ENCODE results near the gene GCLC. TPM values are rescaled to one million over a fixed set of nuclear protein-coding genes. Genes with fewer than 3 reads are reported as not detected.

GCLC gene
- total RNA-seq, 1 experiment from 2014 or later: 37.2 TPM

DNA sequence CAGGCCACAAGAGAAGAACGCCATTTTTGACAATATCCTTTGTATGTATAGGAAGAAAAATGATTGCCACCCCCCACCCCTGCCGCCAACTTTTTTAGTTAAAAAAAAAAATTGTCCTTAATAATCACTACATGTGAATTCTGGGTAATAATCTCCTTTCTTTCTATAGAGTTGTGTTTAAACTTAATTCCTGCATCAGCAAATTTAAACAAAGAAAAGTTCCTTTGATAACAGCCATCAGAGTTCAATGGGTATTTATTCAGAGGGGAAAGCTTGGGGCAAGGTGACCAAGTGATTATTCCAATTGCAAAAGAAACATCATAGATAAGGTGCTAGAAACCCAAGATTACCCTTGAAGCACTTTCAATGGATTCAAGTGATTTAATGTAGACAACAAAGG is 47.0 kb downstream of the GCLC start:
- ChIA-PET POLR2A (no interaction called here), CTCF (interaction anchor here (0.8 kb wide), 1 partner anchor 154 kb away, joined by 3 read pairs; no protein-coding TSS in a partner anchor)
- H3K27ac ChIP-seq (ENCODE audit: low read length): no peak overlapping the region
- H3K36me3 ChIP-seq (ENCODE audit: control insufficient read depth, insufficient read depth, low read length): no peaks in the 10 kb centered on the region; the same call in 1 of the 2 replicates
- in situ Hi-C loops (cut with HindIII; ENCODE audit: low pct_unique_long_range_greater_than_20kb, low sequenced_read_pairs): no loop called here
- peaks cover 4% of the 10 kb centered on the region; the same call in 1 of the 2 replicates for H3K4me1 ChIP-seq (ENCODE audit: control insufficient read depth, insufficient read depth, low read length)
- intact Hi-C loops (cut with micrococcal nuclease; ENCODE audit: unreplicated experiment): no loop called here
- no peak for ATAC-seq
- no peaks in the 10 kb centered on the region for H3K27me3 ChIP-seq (ENCODE audit: control insufficient read depth, insufficient read depth, low read length)
- H3K9me3 ChIP-seq (ENCODE audit: control insufficient read depth, insufficient read depth, low read depth, low read length): no peaks in the 10 kb centered on the region
- no peak for DNase-seq (ENCODE audit: low read depth, low spot score)
- H3K4me3 ChIP-seq (ENCODE audit: low read depth in 2 of 2, low read length in 2 of 2): no peak overlapping the region
- BruUV-seq (replicated peaks): no TSS peak
- TF ChIP-seq POLR2AphosphoS5 (IDR thresholded peaks at IDR 0.05; ENCODE audit: low read depth, low read length) (no peak), TCF7L2 (IDR thresholded peaks at IDR 0.05; ENCODE audit: low read depth, low read length) (no peak)
- TF ChIP-seq, protein P1, sequence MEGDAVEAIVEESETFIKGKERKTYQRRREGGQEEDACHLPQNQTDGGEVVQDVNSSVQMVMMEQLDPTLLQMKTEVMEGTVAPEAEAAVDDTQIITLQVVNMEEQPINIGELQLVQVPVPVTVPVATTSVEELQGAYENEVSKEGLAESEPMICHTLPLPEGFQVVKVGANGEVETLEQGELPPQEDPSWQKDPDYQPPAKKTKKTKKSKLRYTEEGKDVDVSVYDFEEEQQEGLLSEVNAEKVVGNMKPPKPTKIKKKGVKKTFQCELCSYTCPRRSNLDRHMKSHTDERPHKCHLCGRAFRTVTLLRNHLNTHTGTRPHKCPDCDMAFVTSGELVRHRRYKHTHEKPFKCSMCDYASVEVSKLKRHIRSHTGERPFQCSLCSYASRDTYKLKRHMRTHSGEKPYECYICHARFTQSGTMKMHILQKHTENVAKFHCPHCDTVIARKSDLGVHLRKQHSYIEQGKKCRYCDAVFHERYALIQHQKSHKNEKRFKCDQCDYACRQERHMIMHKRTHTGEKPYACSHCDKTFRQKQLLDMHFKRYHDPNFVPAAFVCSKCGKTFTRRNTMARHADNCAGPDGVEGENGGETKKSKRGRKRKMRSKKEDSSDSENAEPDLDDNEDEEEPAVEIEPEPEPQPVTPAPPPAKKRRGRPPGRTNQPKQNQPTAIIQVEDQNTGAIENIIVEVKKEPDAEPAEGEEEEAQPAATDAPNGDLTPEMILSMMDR (IDR thresholded peaks at IDR 0.05): no peak

DNA sequence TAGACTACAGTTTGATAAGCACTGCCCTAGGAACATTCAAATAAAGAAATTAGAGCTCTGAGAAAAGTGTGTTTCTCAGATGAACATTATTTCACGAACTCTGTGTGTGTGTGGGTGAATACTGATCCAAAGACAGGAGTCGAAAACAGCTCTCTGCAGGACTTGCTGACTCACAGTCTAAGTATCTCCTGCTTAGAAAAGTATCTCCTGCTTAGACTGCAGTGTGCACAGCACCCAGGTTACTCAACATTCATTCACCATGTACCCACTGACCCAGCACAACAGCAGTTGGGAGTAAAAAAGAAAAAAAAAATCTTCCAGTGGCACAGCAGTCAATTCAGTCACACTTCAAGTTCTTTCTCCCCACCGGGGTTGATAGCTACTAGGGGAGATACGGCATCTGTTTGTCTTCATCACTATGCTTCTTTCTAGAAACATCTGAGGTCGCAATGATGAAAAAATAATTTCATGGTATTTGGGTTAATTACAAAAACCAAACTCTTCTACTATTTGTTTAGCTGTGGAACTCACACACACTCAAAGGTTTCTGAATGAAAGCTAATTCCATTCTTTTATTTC is 48.0 kb downstream of the GCLC start:
- ATAC-seq: no peak
- in situ Hi-C loops (cut with HindIII; ENCODE audit: low pct_unique_long_range_greater_than_20kb, low sequenced_read_pairs) (no loop called here), intact Hi-C loops (cut with micrococcal nuclease; ENCODE audit: unreplicated experiment) (no loop called here)
- DNase-seq (ENCODE audit: low read depth, low spot score): peak; percentile 8
- Histone ChIP-seq H3K4me1 (ENCODE audit: control insufficient read depth, insufficient read depth, low read length) (peaks cover 4% of the 10 kb centered on the region; the same call in 1 of the 2 replicates), H3K27ac (ENCODE audit: low read length) (no peak overlapping the region), H3K4me3 (ENCODE audit: low read depth in 2 of 2, low read length in 2 of 2) (no peak overlapping the region), H3K9me3 (ENCODE audit: control insufficient read depth, insufficient read depth, low read depth, low read length) (no peaks in the 10 kb centered on the region), H3K27me3 (ENCODE audit: control insufficient read depth, insufficient read depth, low read length) (no peaks in the 10 kb centered on the region), H3K36me3 (ENCODE audit: control insufficient read depth, insufficient read depth, low read length) (no peaks in the 10 kb centered on the region; the same call in 1 of the 2 replicates)
- POLR2A ChIA-PET: no interaction called here
- no TSS peak for BruUV-seq (replicated peaks)
- TF ChIP-seq POLR2AphosphoS5 (IDR thresholded peaks at IDR 0.05; ENCODE audit: low read depth, low read length): no peak
- TF ChIP-seq TCF7L2 (IDR thresholded peaks at IDR 0.05; ENCODE audit: low read depth, low read length): no peak
- TF ChIP-seq, protein P2, sequence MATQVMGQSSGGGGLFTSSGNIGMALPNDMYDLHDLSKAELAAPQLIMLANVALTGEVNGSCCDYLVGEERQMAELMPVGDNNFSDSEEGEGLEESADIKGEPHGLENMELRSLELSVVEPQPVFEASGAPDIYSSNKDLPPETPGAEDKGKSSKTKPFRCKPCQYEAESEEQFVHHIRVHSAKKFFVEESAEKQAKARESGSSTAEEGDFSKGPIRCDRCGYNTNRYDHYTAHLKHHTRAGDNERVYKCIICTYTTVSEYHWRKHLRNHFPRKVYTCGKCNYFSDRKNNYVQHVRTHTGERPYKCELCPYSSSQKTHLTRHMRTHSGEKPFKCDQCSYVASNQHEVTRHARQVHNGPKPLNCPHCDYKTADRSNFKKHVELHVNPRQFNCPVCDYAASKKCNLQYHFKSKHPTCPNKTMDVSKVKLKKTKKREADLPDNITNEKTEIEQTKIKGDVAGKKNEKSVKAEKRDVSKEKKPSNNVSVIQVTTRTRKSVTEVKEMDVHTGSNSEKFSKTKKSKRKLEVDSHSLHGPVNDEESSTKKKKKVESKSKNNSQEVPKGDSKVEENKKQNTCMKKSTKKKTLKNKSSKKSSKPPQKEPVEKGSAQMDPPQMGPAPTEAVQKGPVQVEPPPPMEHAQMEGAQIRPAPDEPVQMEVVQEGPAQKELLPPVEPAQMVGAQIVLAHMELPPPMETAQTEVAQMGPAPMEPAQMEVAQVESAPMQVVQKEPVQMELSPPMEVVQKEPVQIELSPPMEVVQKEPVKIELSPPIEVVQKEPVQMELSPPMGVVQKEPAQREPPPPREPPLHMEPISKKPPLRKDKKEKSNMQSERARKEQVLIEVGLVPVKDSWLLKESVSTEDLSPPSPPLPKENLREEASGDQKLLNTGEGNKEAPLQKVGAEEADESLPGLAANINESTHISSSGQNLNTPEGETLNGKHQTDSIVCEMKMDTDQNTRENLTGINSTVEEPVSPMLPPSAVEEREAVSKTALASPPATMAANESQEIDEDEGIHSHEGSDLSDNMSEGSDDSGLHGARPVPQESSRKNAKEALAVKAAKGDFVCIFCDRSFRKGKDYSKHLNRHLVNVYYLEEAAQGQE (IDR thresholded peaks at IDR 0.05; ENCODE audit: insufficient read depth in 1 of 2, low read depth in 2 of 2, low read length in 1 of 2): no peak
- TF ChIP-seq, protein P1 (IDR thresholded peaks at IDR 0.05): no peak
- no peak for TF ChIP-seq SIN3A (IDR thresholded peaks at IDR 0.05; ENCODE audit: borderline replicate concordance, insufficient read depth, low read depth, low read length)
- CTCF ChIA-PET: interaction anchor here (0.6 to 0.8 kb wide), 3 partner anchors 155 to 427 kb away, joined by 3 to 8 read pairs (median 4); no protein-coding TSS in a partner anchor

All from Panc1 (cell line).